Upper lobe of left lung (tissue), 4 donors: Measurements from ENCODE around the gene PCDHGA7.

Experiments used
- EP300 ChIP-seq, 4 donors: sonication (generic); formaldehyde crosslinking; IDR thresholded peaks; one replicate each; pipeline ENCODE4 v1.5.1; 2017; ENCODE audit warnings: antibody characterized with exemption in 4 of 4, control low read depth in 2 of 4
- TF ChIP-seq, protein P1 (sequence below), 6 experiments: fragments of 450-650 bp in 4 of 6; fragments of 200-600 bp in 2 of 6; sonication (generic) in 2 of 6; IDR thresholded peaks; one replicate each; pipeline ENCODE4 v1.5.1; 2016 to 2019; ENCODE audit warnings: antibody characterized with exemption in 6 of 6

GRCh38 chr5:141355641-141356040 lies 26.9 kb upstream of the PCDHGA7 start:
- TF ChIP-seq, protein P1, sequence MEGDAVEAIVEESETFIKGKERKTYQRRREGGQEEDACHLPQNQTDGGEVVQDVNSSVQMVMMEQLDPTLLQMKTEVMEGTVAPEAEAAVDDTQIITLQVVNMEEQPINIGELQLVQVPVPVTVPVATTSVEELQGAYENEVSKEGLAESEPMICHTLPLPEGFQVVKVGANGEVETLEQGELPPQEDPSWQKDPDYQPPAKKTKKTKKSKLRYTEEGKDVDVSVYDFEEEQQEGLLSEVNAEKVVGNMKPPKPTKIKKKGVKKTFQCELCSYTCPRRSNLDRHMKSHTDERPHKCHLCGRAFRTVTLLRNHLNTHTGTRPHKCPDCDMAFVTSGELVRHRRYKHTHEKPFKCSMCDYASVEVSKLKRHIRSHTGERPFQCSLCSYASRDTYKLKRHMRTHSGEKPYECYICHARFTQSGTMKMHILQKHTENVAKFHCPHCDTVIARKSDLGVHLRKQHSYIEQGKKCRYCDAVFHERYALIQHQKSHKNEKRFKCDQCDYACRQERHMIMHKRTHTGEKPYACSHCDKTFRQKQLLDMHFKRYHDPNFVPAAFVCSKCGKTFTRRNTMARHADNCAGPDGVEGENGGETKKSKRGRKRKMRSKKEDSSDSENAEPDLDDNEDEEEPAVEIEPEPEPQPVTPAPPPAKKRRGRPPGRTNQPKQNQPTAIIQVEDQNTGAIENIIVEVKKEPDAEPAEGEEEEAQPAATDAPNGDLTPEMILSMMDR (IDR thresholded peaks at IDR 0.05) = no peak
- no peak for TF ChIP-seq EP300 (IDR thresholded peaks at IDR 0.05)
